ENCODE results near the gene EGFLAM.

EGFLAM gene

GRCh38 chr5:38265546-38266179 is 7.3 kb downstream of the EGFLAM start:
- DNase-seq (ENCODE audit: low read depth in 2 of 2): no peak

- DNase-seq (ENCODE audit: low read depth in 2 of 2): no peak
Observed at GRCh38 chr5:38267372-38267771, 9.0 kb downstream of the EGFLAM start.

- DNase-seq (ENCODE audit: low read depth in 2 of 2): no peak
Observed at GRCh38 chr5:38273626-38274025, 15.3 kb downstream of the EGFLAM start.

- no peak for DNase-seq (ENCODE audit: low read depth in 2 of 2)
Observed at GRCh38 chr5:38274370-38274769, 16.0 kb downstream of the EGFLAM start.

GRCh38 chr5:38284384-38284783 is 26.0 kb downstream of the EGFLAM start:
- no peak for DNase-seq (ENCODE audit: low read depth in 2 of 2)

GRCh38 chr5:38285226-38285625 is 26.9 kb downstream of the EGFLAM start:
- no peak for DNase-seq (ENCODE audit: low read depth in 2 of 2)

GRCh38 chr5:38286002-38286401 is 27.6 kb downstream of the EGFLAM start:
- DNase-seq (ENCODE audit: low read depth in 2 of 2): no peak

GRCh38 chr5:38287124-38287523 is 28.8 kb downstream of the EGFLAM start:
- no peak for DNase-seq (ENCODE audit: low read depth in 2 of 2)

- no peak for DNase-seq (ENCODE audit: low read depth in 2 of 2)
Observed at GRCh38 chr5:38289457-38289856, 31.1 kb downstream of the EGFLAM start.

- no peak for DNase-seq (ENCODE audit: low read depth in 2 of 2)
Observed at GRCh38 chr5:38290028-38290653, 31.8 kb downstream of the EGFLAM start.

- DNase-seq (ENCODE audit: low read depth in 2 of 2): no peak
Observed at GRCh38 chr5:38291355-38291754, 33.0 kb downstream of the EGFLAM start.

- no peak for DNase-seq (ENCODE audit: low read depth in 2 of 2)
Observed at GRCh38 chr5:38292228-38292627, 33.9 kb downstream of the EGFLAM start.

- DNase-seq (ENCODE audit: low read depth in 2 of 2): no peak
Observed at GRCh38 chr5:38295751-38296150, 37.4 kb downstream of the EGFLAM start.

GRCh38 chr5:38297830-38298608 is 39.7 kb downstream of the EGFLAM start:
- DNase-seq (ENCODE audit: low read depth in 2 of 2): no peak

- no peak for DNase-seq (ENCODE audit: low read depth in 2 of 2)
Observed at GRCh38 chr5:38299585-38299984, 41.2 kb downstream of the EGFLAM start.

GRCh38 chr5:38305148-38305547 is 46.8 kb downstream of the EGFLAM start:
- DNase-seq (ENCODE audit: low read depth in 2 of 2): no peak

GRCh38 chr5:38307845-38308244 is 49.5 kb downstream of the EGFLAM start:
- DNase-seq (ENCODE audit: low read depth in 2 of 2): no peak

- no peak for DNase-seq (ENCODE audit: low read depth in 2 of 2)
Observed at GRCh38 chr5:38316544-38317224, 58.3 kb downstream of the EGFLAM start.

GRCh38 chr5:38317868-38318267 is 59.5 kb downstream of the EGFLAM start:
- DNase-seq (ENCODE audit: low read depth in 2 of 2): no peak

GRCh38 chr5:38319491-38319890 is 61.1 kb downstream of the EGFLAM start:
- DNase-seq (ENCODE audit: low read depth in 2 of 2): no peak

- DNase-seq (ENCODE audit: low read depth in 2 of 2): no peak
Observed at GRCh38 chr5:38321978-38322377, 63.6 kb downstream of the EGFLAM start.

- DNase-seq (ENCODE audit: low read depth in 2 of 2): no peak
Observed at GRCh38 chr5:38323645-38324295, 65.4 kb downstream of the EGFLAM start.

Measured in activated CD8-positive, alpha-beta memory T cell treated with anti-CD3 and anti-CD28 coated beads for 4 hours (primary cell).